ENCODE measurements around the gene SYNDIG1.

SYNDIG1 gene

GRCh38 chr20:24473435-24474223 is 4.2 kb downstream of the SYNDIG1 start:
- no peak for DNase-seq

- DNase-seq, result no peak
Measured at GRCh38 chr20:24477831-24478547, 8.6 kb downstream of the SYNDIG1 start.

GRCh38 chr20:24478584-24478983 is 9.2 kb downstream of the SYNDIG1 start:
- DNase-seq, result no peak

- DNase-seq, result no peak
Measured at GRCh38 chr20:24479106-24479505, 9.7 kb downstream of the SYNDIG1 start.

GRCh38 chr20:24479595-24479994 is 10.2 kb downstream of the SYNDIG1 start:
- no peak for DNase-seq

GRCh38 chr20:24480509-24480908 is 11.1 kb downstream of the SYNDIG1 start:
- no peak for DNase-seq

- no peak for DNase-seq
Measured at GRCh38 chr20:24481173-24481572, 11.7 kb downstream of the SYNDIG1 start.

- DNase-seq, result no peak
Measured at GRCh38 chr20:24483435-24484080, 14.1 kb downstream of the SYNDIG1 start.

GRCh38 chr20:24484081-24484450 is 14.6 kb downstream of the SYNDIG1 start:
- no peak for DNase-seq

GRCh38 chr20:24485981-24486380 is 16.6 kb downstream of the SYNDIG1 start:
- no peak for DNase-seq

GRCh38 chr20:24487240-24487639 is 17.8 kb downstream of the SYNDIG1 start:
- DNase-seq, result no peak

- DNase-seq, result no peak
Measured at GRCh38 chr20:24487648-24488047, 18.2 kb downstream of the SYNDIG1 start.

- DNase-seq, result no peak
Measured at GRCh38 chr20:24488064-24488799, 18.8 kb downstream of the SYNDIG1 start.

- no peak for DNase-seq
Measured at GRCh38 chr20:24488800-24489175, 19.4 kb downstream of the SYNDIG1 start.

GRCh38 chr20:24489193-24489592 is 19.8 kb downstream of the SYNDIG1 start:
- no peak for DNase-seq

- DNase-seq, result no peak
Measured at GRCh38 chr20:24489631-24490260, 20.3 kb downstream of the SYNDIG1 start.

GRCh38 chr20:24490598-24490997 is 21.2 kb downstream of the SYNDIG1 start:
- DNase-seq, result no peak

- DNase-seq, result no peak
Measured at GRCh38 chr20:24491041-24491756, 21.8 kb downstream of the SYNDIG1 start.

- DNase-seq, result no peak
Measured at GRCh38 chr20:24492031-24492607, 22.7 kb downstream of the SYNDIG1 start.

- DNase-seq, result no peak
Measured at GRCh38 chr20:24492698-24493097, 23.3 kb downstream of the SYNDIG1 start.

- DNase-seq, result no peak
Measured at GRCh38 chr20:24493181-24493580, 23.8 kb downstream of the SYNDIG1 start.
